ENCODE results near the gene PTPRN2. TPM values are rescaled to one million over a fixed set of nuclear protein-coding genes. Genes with fewer than 3 reads are reported as not detected.

PTPRN2 gene
- polyA plus RNA-seq, 1 of the 3 experiments (the other 2 are of a cell fraction), result 4.0 TPM

- peak; percentile 80 for DNase-seq
- H3K4me2 ChIP-seq, result no peak overlapping the region
- ChIA-PET POLR2A (interaction anchor here (0.6 to 1.9 kb wide), 4 partner anchors 9 to 61 kb away, joined by 3 to 9 read pairs (median 5); no protein-coding TSS in a partner anchor), CTCF (interaction anchor here (0.6 to 3.1 kb wide), 7 partner anchors 8 to 1088 kb away, joined by 3 to 13 read pairs (median 4); no protein-coding TSS in a partner anchor)
- no peaks in the 10 kb centered on the region for H3K36me3 ChIP-seq (replicated peaks in 1 of 2; ENCODE audit: control insufficient read depth in 1 of 2, insufficient read depth in 2 of 2, low read length in 1 of 2)
- H3K79me2 ChIP-seq (ENCODE audit: insufficient read depth), result no peaks in the 10 kb centered on the region
- H3K9me3 ChIP-seq, result peaks cover 6% of the 10 kb centered on the region; the same call in 1 of the 2 replicates
- no peak overlapping the region for H3K9ac ChIP-seq
- H3K9me2 ChIP-seq, result no peaks in the 10 kb centered on the region
- H3K4me1 ChIP-seq (ENCODE audit: control insufficient read depth in 1 of 2, insufficient read depth in 2 of 2, low read depth in 1 of 2, low read length in 1 of 2), result peaks cover 0 to 43% of the 10 kb centered on the region in 2 experiments; a peak in 1 of 4 replicates
- H3F3A ChIP-seq (replicated peaks; ENCODE audit: insufficient read depth), result no peaks in the 10 kb centered on the region
- TF ChIP-seq RFX5 (IDR thresholded peaks at IDR 0.05; ENCODE audit: low read length) (no peak), TAF1 (IDR thresholded peaks at IDR 0.05; ENCODE audit: borderline replicate concordance, low read depth, low read length) (no peak), FOXM1 (IDR thresholded peaks at IDR 0.05; ENCODE audit: low read depth) (no peak), SMC3 (IDR thresholded peaks at IDR 0.05; ENCODE audit: low read depth, low read length) (no peak), IRF3 (IDR thresholded peaks at IDR 0.05; ENCODE audit: low read depth, low read length) (no peak)
- no peaks in the 10 kb centered on the region for H4K20me1 ChIP-seq (ENCODE audit: insufficient read depth)
- peak overlapping the region in 1 of 2 experiments; percentile 98; a peak in 2 of 4 replicates for H3K27ac ChIP-seq (ENCODE audit: low read depth in 2 of 2, low read length in 1 of 2)
- no peak overlapping the region for H2AFZ ChIP-seq (ENCODE audit: low read depth)
- no peak overlapping the region; a peak in 1 of 4 replicates for H3K4me3 ChIP-seq (ENCODE audit: low read depth in 2 of 2, low read length in 1 of 2)
- no peaks in the 10 kb centered on the region for H3K27me3 ChIP-seq (ENCODE audit: insufficient read depth)
- WGBS (ENCODE audit: low lambda C conversion rate), result 62% methylated on average over 23 of the region's 27 CpGs
Observed at GRCh38 chr7:157751951-157752673, 835.5 kb downstream of the PTPRN2 start.

- H3K9me2 ChIP-seq, result no peaks in the 10 kb centered on the region
- H4K20me1 ChIP-seq (ENCODE audit: insufficient read depth), result no peaks in the 10 kb centered on the region
- H2AFZ ChIP-seq (ENCODE audit: low read depth), result no peak overlapping the region
- H3K4me2 ChIP-seq, result no peak overlapping the region
- DNase-seq, result no peak
- H3F3A ChIP-seq (replicated peaks; ENCODE audit: insufficient read depth), result no peaks in the 10 kb centered on the region
- peak overlapping the region in 1 of 2 experiments; percentile 98; a peak in 2 of 4 replicates for H3K27ac ChIP-seq (ENCODE audit: low read depth in 2 of 2, low read length in 1 of 2)
- H3K27me3 ChIP-seq (ENCODE audit: insufficient read depth), result no peaks in the 10 kb centered on the region
- ChIA-PET POLR2A (no interaction called here), CTCF (interaction anchor here (1.4 to 3.1 kb wide), 3 partner anchors 12 to 61 kb away, joined by 4 to 13 read pairs (median 6); no protein-coding TSS in a partner anchor)
- TF ChIP-seq EP300 (IDR thresholded peaks at IDR 0.05; ENCODE audit: borderline replicate concordance in 1 of 2, low read depth in 1 of 2, low read length in 1 of 2), result no peak
- TF ChIP-seq RAD21 (IDR thresholded peaks at IDR 0.05; ENCODE audit: low read length), result no peak
- TF ChIP-seq ELF1 (IDR thresholded peaks at IDR 0.05), result no peak
- no peak for TF ChIP-seq PBX3 (IDR thresholded peaks at IDR 0.05)
- no peak for TF ChIP-seq MEF2A (IDR thresholded peaks at IDR 0.05; ENCODE audit: borderline replicate concordance, low read depth)
- TF ChIP-seq GABPA (IDR thresholded peaks at IDR 0.05; ENCODE audit: low read depth), result no peak
- 76% methylated on average over 22 of the region's 22 CpGs for WGBS (ENCODE audit: low lambda C conversion rate)
- peaks cover 6% of the 10 kb centered on the region; the same call in 1 of the 2 replicates for H3K9me3 ChIP-seq
- H3K9ac ChIP-seq, result no peak overlapping the region
- no peaks in the 10 kb centered on the region for H3K36me3 ChIP-seq (replicated peaks in 1 of 2; ENCODE audit: control insufficient read depth in 1 of 2, insufficient read depth in 2 of 2, low read length in 1 of 2)
- no peaks in the 10 kb centered on the region for H3K79me2 ChIP-seq (ENCODE audit: insufficient read depth)
- peaks cover 0 to 43% of the 10 kb centered on the region in 2 experiments; a peak in 1 of 4 replicates for H3K4me1 ChIP-seq (ENCODE audit: control insufficient read depth in 1 of 2, insufficient read depth in 2 of 2, low read depth in 1 of 2, low read length in 1 of 2)
- no peak overlapping the region; a peak in 1 of 4 replicates for H3K4me3 ChIP-seq (ENCODE audit: low read depth in 2 of 2, low read length in 1 of 2)
Observed at GRCh38 chr7:157751406-157751805, 836.2 kb downstream of the PTPRN2 start.
